A549 (cell line): Measurements from ENCODE around the gene TBC1D2B.

ENCODE experiments used
- BHLHE40 ChIP-seq: IDR thresholded peaks from 2 replicates; pipeline ENCODE4 v1.6.1; 2012; ENCODE audit warnings: low read depth, low read length, inconsistent platforms
- CEBPB ChIP-seq, 2 experiments: fragments of >200 bp in 1 of 2; sonication (Bioruptor Twin) in 1 of 2; formaldehyde crosslinking in 1 of 2; IDR thresholded peaks; 2 replicates each; pipeline ENCODE4 v1.6.1; 2012 to 2016
- HOXB5 ChIP-seq: fragments of 250-450 bp; sonication (Bioruptor Pico); IDR thresholded peaks from 2 replicates; pipeline ENCODE4 v1.5.0; 2020; ENCODE audit warnings: mild to moderate bottlenecking, moderate library complexity
- JUNB ChIP-seq: fragments of >200 bp; sonication (Bioruptor Twin); formaldehyde crosslinking; IDR thresholded peaks from 2 replicates; pipeline ENCODE4 v1.6.1; 2016
- POLR2A ChIP-seq: IDR thresholded peaks from 2 replicates; pipeline ENCODE4 v1.6.1; 2012; ENCODE audit warnings: mild to moderate bottlenecking, low read length
- RNF2 ChIP-seq: fragments of 200-600 bp; sonication (generic); IDR thresholded peaks from 2 replicates; pipeline ENCODE4 v1.6.1; 2016; ENCODE audit warnings: low read depth, mild to moderate bottlenecking, antibody characterized with exemption, moderate library complexity, borderline replicate concordance
- TF ChIP-seq, protein P1 (sequence below): fragments of >200 bp; sonication (Bioruptor Twin); formaldehyde crosslinking; IDR thresholded peaks from 3 replicates; pipeline ENCODE4 v1.5.1; 2016

DNA sequence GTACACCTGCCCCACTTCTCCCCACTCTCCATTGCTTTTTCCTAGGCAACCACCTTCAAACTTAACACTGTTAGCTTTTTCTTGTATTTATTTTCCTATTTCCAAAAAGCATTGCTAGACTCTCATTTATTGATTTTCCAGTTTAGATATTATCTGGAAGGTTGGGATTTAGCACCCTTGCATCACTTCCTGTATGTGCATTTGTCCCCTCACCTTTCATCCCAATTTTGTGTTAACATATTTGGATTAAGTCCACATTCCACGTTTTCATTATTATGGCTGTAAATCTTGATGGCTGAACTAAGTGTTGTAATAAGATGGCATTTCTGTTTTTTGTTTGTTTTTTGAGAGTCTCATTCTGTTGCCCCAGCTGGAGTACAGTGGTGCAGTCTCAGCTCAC lies 109.7 kb downstream of the TBC1D2B start:
- TF ChIP-seq, protein P1, sequence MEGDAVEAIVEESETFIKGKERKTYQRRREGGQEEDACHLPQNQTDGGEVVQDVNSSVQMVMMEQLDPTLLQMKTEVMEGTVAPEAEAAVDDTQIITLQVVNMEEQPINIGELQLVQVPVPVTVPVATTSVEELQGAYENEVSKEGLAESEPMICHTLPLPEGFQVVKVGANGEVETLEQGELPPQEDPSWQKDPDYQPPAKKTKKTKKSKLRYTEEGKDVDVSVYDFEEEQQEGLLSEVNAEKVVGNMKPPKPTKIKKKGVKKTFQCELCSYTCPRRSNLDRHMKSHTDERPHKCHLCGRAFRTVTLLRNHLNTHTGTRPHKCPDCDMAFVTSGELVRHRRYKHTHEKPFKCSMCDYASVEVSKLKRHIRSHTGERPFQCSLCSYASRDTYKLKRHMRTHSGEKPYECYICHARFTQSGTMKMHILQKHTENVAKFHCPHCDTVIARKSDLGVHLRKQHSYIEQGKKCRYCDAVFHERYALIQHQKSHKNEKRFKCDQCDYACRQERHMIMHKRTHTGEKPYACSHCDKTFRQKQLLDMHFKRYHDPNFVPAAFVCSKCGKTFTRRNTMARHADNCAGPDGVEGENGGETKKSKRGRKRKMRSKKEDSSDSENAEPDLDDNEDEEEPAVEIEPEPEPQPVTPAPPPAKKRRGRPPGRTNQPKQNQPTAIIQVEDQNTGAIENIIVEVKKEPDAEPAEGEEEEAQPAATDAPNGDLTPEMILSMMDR: no peak
- TF ChIP-seq JUNB (no peak), RNF2 (no peak), HOXB5 (CRISPR knock-in tag) (no peak), CEBPB (IDR thresholded peaks at IDR 0.05) (no peak), POLR2A (no peak), BHLHE40 (no peak)
